ENCODE data around the gene TLL2. TPM values are rescaled to one million over a fixed set of nuclear protein-coding genes. Genes with fewer than 3 reads are reported as not detected.

Gene TLL2
- polyA plus RNA-seq, 3 donors, result not detected

GRCh38 chr10:96366508-96366907 is 147.2 kb downstream of the TLL2 start:
- H3K9ac ChIP-seq (ENCODE audit: insufficient read depth, low read length, poor library complexity, severe bottlenecking), result no peak overlapping the region
- Mint-ChIP-seq H3K36me3 (no peaks in the 10 kb centered on the region), H3K27ac (no peak overlapping the region), H3K9me3 (no peaks in the 10 kb centered on the region), H3K27me3 (ENCODE audit: low read depth in 3 of 3) (peaks cover 0 to 5% (median 0%) of the 10 kb centered on the region in 3 donors), H3K4me3 (no peak overlapping the region), H3K4me1 (no peaks in the 10 kb centered on the region)
- no peaks in the 10 kb centered on the region for H3K79me2 ChIP-seq (ENCODE audit: insufficient read depth, low read length)
- no peak overlapping the region for H3K4me3 ChIP-seq (replicated peaks in 1 of 3; ENCODE audit: low read depth in 2 of 3, low read length in 3 of 3)
- no peak for TF ChIP-seq CTCF (IDR thresholded peaks at IDR 0.05)
- no CpG with 5 or more reads among the region's 3 CpGs for WGBS (ENCODE audit: insufficient coverage)
- intact Hi-C loops (cut with micrococcal nuclease), result no loop called here
- no peaks in the 10 kb centered on the region for H4K20me1 ChIP-seq (ENCODE audit: insufficient read depth, low read length)
- no peaks in the 10 kb centered on the region for H3K9me3 ChIP-seq (replicated peaks in 1 of 2; ENCODE audit: control insufficient read depth in 1 of 2, insufficient read depth in 1 of 2, low read length in 2 of 2)
- no peak overlapping the region for H3K4me2 ChIP-seq (replicated peaks; ENCODE audit: extremely low read depth, low read length, poor library complexity, severe bottlenecking)
- H3K36me3 ChIP-seq (replicated peaks in 1 of 2; ENCODE audit: control insufficient read depth in 1 of 2, insufficient read depth in 2 of 2, low read length in 2 of 2), result no peaks in the 10 kb centered on the region
- DNase-seq, result no peak
- no peaks in the 10 kb centered on the region for H3K27me3 ChIP-seq (ENCODE audit: control insufficient read depth in 2 of 2, insufficient read depth in 2 of 2, low read length in 2 of 2)
- no peaks in the 10 kb centered on the region for H3K4me1 ChIP-seq (ENCODE audit: control insufficient read depth in 1 of 2, insufficient read depth in 2 of 2, low read length in 2 of 2)
- no peak overlapping the region for H3K27ac ChIP-seq (ENCODE audit: low read depth in 1 of 2, low read length in 2 of 2)
- no peak overlapping the region for H2AFZ ChIP-seq (ENCODE audit: insufficient read depth, low read depth, low read length, poor library complexity, severe bottlenecking)

- Histone ChIP-seq H3K9ac (ENCODE audit: insufficient read depth, low read length, poor library complexity, severe bottlenecking) (no peak overlapping the region), H3K27me3 (ENCODE audit: control insufficient read depth in 2 of 2, insufficient read depth in 2 of 2, low read length in 2 of 2) (no peaks in the 10 kb centered on the region), H3K4me1 (ENCODE audit: control insufficient read depth in 1 of 2, insufficient read depth in 2 of 2, low read length in 2 of 2) (no peaks in the 10 kb centered on the region), H3K36me3 (replicated peaks in 1 of 2; ENCODE audit: control insufficient read depth in 1 of 2, insufficient read depth in 2 of 2, low read length in 2 of 2) (no peaks in the 10 kb centered on the region), H4K20me1 (ENCODE audit: insufficient read depth, low read length) (no peaks in the 10 kb centered on the region), H2AFZ (ENCODE audit: insufficient read depth, low read depth, low read length, poor library complexity, severe bottlenecking) (no peak overlapping the region), H3K9me3 (replicated peaks in 1 of 2; ENCODE audit: control insufficient read depth in 1 of 2, insufficient read depth in 1 of 2, low read length in 2 of 2) (no peaks in the 10 kb centered on the region), H3K79me2 (ENCODE audit: insufficient read depth, low read length) (no peaks in the 10 kb centered on the region), H3K27ac (ENCODE audit: low read depth in 1 of 2, low read length in 2 of 2) (no peak overlapping the region), H3K4me3 (replicated peaks in 1 of 3; ENCODE audit: low read depth in 2 of 3, low read length in 3 of 3) (no peak overlapping the region), H3K4me2 (replicated peaks; ENCODE audit: extremely low read depth, low read length, poor library complexity, severe bottlenecking) (no peak overlapping the region)
- H3K27me3 Mint-ChIP-seq (ENCODE audit: low read depth in 3 of 3), result peaks cover 0 to 4% (median 0%) of the 10 kb centered on the region in 3 donors
- 100% methylated on average over 1 of the region's 3 CpGs for WGBS (ENCODE audit: insufficient coverage)
- no peak overlapping the region for H3K27ac Mint-ChIP-seq
- no peaks in the 10 kb centered on the region for H3K9me3 Mint-ChIP-seq
- no peak for TF ChIP-seq CTCF (IDR thresholded peaks at IDR 0.05)
- DNase-seq, result no peak
- no peaks in the 10 kb centered on the region for H3K36me3 Mint-ChIP-seq
- H3K4me1 Mint-ChIP-seq, result no peaks in the 10 kb centered on the region
- no peak overlapping the region for H3K4me3 Mint-ChIP-seq
- intact Hi-C loops (cut with micrococcal nuclease), result no loop called here
Measured at GRCh38 chr10:96365571-96365970, 148.2 kb downstream of the TLL2 start.
